G401.6 (cell line): Measurements from ENCODE around the gene COQ5.
"Not testable (repeated sequence)": the region's sequence is repeated elsewhere in the genome, so short reads cannot be mapped to it uniquely, and the experiment has no call there.

ENCODE experiments used
- FAIRE-seq: peaks from 2 replicates; lab custom pipeline; 2012; peaks lifted over from hg19 to GRCh38; lab: Jason Lieb, UNC

Gene COQ5

GRCh38 chr12:120528861-120529525 is at the start of gene COQ5:
Gene COQ5, minus strand, starts transcription at chr12:120529158. Its CDS starts 17 bp downstream, at chr12:120529141.
- FAIRE-seq = no peak

- FAIRE-seq = no peak
Observed at GRCh38 chr12:120574106-120574505, 45.1 kb upstream of the COQ5 start.

GRCh38 chr12:120573560-120573959 is 44.6 kb upstream of the COQ5 start:
- no peak for FAIRE-seq

GRCh38 chr12:120571299-120571698 is 42.3 kb upstream of the COQ5 start:
- no peak for FAIRE-seq

- FAIRE-seq = no peak
Observed at GRCh38 chr12:120563495-120563894, 34.5 kb upstream of the COQ5 start.

- FAIRE-seq = no peak
Observed at GRCh38 chr12:120562906-120563305, 33.9 kb upstream of the COQ5 start.

- no peak for FAIRE-seq
Observed at GRCh38 chr12:120557589-120557988, 28.6 kb upstream of the COQ5 start.

- no peak for FAIRE-seq
Observed at GRCh38 chr12:120554678-120555077, 25.7 kb upstream of the COQ5 start.

GRCh38 chr12:120546050-120546386 is 17.1 kb upstream of the COQ5 start:
- no peak for FAIRE-seq

- FAIRE-seq = no peak
Observed at GRCh38 chr12:120544691-120545090, 15.7 kb upstream of the COQ5 start.

- no peak for FAIRE-seq
Observed at GRCh38 chr12:120542166-120542565, 13.2 kb upstream of the COQ5 start.

- FAIRE-seq = no peak
Observed at GRCh38 chr12:120540445-120540844, 11.5 kb upstream of the COQ5 start.

GRCh38 chr12:120539303-120539702 is 10.3 kb upstream of the COQ5 start:
- no peak for FAIRE-seq

GRCh38 chr12:120538281-120539156 is 9.6 kb upstream of the COQ5 start:
- no peak for FAIRE-seq

GRCh38 chr12:120537856-120538220 is 8.9 kb upstream of the COQ5 start:
- FAIRE-seq = no peak

GRCh38 chr12:120536064-120536791 is 7.3 kb upstream of the COQ5 start:
- no peak for FAIRE-seq

- no peak for FAIRE-seq
Observed at GRCh38 chr12:120534703-120535655, 6.0 kb upstream of the COQ5 start.

- FAIRE-seq = peak; percentile 92
Observed at GRCh38 chr12:120534203-120534702, 5.3 kb upstream of the COQ5 start, which contains the start of gene RNF10. Gene RNF10, plus strand, starts transcription at chr12:120534356. Its CDS starts 456 bp downstream, at chr12:120534812.

- no peak for FAIRE-seq
Observed at GRCh38 chr12:120532701-120533238, 3.8 kb upstream of the COQ5 start.

- FAIRE-seq = not testable (repeated sequence)
Observed at GRCh38 chr12:120530418-120530761, 1.4 kb upstream of the COQ5 start.

- peak; percentile 13 for FAIRE-seq
Observed at GRCh38 chr12:120529641-120530417, 871 bp upstream of the COQ5 start.
